A549 (cell line): ENCODE measurements around the gene PADI4. TPM values are rescaled to one million over a fixed set of nuclear protein-coding genes. Genes with fewer than 3 reads are reported as not detected.
A peak's percentile ranks its signal among the peaks of the same experiment; 100 is the strongest.

Experiments
- ATAC-seq, 2 experiments: fragments of 200-7000 bp in 1 of 2; fragments of >200 bp in 1 of 2; cut with Nextera tagmentation in 1 of 2; cut with Tn5 transposase in 1 of 2; 3 replicates each; pipeline versions ENCODE4 v1.8.0 to v1.9.1; 2018 to 2020; ENCODE audit warnings: mild to moderate bottlenecking in 1 of 2, moderate library complexity in 1 of 2
- CTCF ChIA-PET: fragments of 300-600 bp; sonication (Branson Sonifier 250); formaldehyde crosslinking; extraction: SDS; loops from one replicate; lab custom pipeline; 2021; ENCODE audit warnings: antibody characterized with exemption, inconsistent platforms; lab: Yijun Ruan, JAX
- POLR2A ChIA-PET: fragments of 350-600 bp; formaldehyde crosslinking; extraction: SDS; loops from one replicate; lab custom pipeline; 2021; ENCODE audit warnings: antibody characterized with exemption, inconsistent platforms; lab: Yijun Ruan, JAX
- DNase-seq, 2 experiments: peaks; one replicate each; pipeline versions ENCODE4 v3.0.0 to v3.0.0-alpha.2; 2011 to 2016; ENCODE audit warnings: low read depth in 1 of 2, low spot score in 1 of 2
- FAIRE-seq: peaks from 2 replicates; lab custom pipeline; 2011; peaks lifted over from hg19 to GRCh38; lab: Jason Lieb, UNC
- H3K27ac ChIP-seq, 2 experiments: fragments of >200 bp; sonication (Bioruptor Twin); formaldehyde crosslinking; 3 replicates each; pipeline ENCODE4 v1.5.1; 2016 to 2017
- H3K4me1 ChIP-seq: fragments of >200 bp; sonication (Bioruptor Twin); formaldehyde crosslinking; 3 replicates; pipeline ENCODE4 v1.6.1; 2016
- H3K4me2 ChIP-seq: fragments of >200 bp; sonication (Bioruptor Twin); formaldehyde crosslinking; 3 replicates; pipeline ENCODE4 v1.6.1; 2016
- H3K4me3 ChIP-seq: fragments of >200 bp; sonication (Bioruptor Twin); formaldehyde crosslinking; 3 replicates; pipeline ENCODE4 v1.5.1; 2016
- H3K9me3 ChIP-seq: fragments of >200 bp; sonication (Bioruptor Twin); formaldehyde crosslinking; 3 replicates; pipeline ENCODE4 v1.6.1; 2016
- EHMT2 ChIP-seq: fragments of 200-600 bp; sonication (generic); IDR thresholded peaks from 2 replicates; pipeline ENCODE4 v1.6.1; 2016; ENCODE audit warnings: antibody characterized with exemption, low read depth, mild to moderate bottlenecking, moderate library complexity
- FOSL2 ChIP-seq, 2 experiments: fragments of 450-650 bp in 1 of 2; fragments of >200 bp in 1 of 2; sonication (Bioruptor Twin) in 1 of 2; formaldehyde crosslinking; IDR thresholded peaks; 2 replicates each; pipeline versions ENCODE4 v1.5.0 to v1.6.1; 2016 to 2020; ENCODE audit warnings: mild to moderate bottlenecking in 1 of 2, moderate library complexity in 1 of 2
- FOXS1 ChIP-seq: fragments of 250-450 bp; sonication (Bioruptor Pico); IDR thresholded peaks from 2 replicates; pipeline ENCODE4 v1.5.0; 2020; ENCODE audit warnings: mild to moderate bottlenecking, moderate library complexity
- HDAC2 ChIP-seq: fragments of 200-600 bp; sonication (generic); IDR thresholded peaks from 2 replicates; pipeline ENCODE4 v1.6.1; 2016
- HOXA7 ChIP-seq: fragments of 250-450 bp; sonication (Bioruptor Pico); IDR thresholded peaks from 2 replicates; pipeline ENCODE4 v1.5.0; 2020; ENCODE audit warnings: mild to moderate bottlenecking, moderate library complexity
- KDM1A ChIP-seq: fragments of 200-600 bp; sonication (generic); IDR thresholded peaks from 2 replicates; pipeline ENCODE4 v1.6.1; 2016; ENCODE audit warnings: low read depth, mild to moderate bottlenecking
- MAZ ChIP-seq: fragments of 150-350 bp; IDR thresholded peaks from 2 replicates; pipeline ENCODE4 v1.6.1; 2014; ENCODE audit warnings: antibody characterized with exemption, low read depth, low read length, borderline replicate concordance
- NPAS2 ChIP-seq: fragments of 250-450 bp; sonication (Bioruptor Pico); IDR thresholded peaks from 2 replicates; pipeline ENCODE4 v1.8.0; 2022; ENCODE audit warnings: mild to moderate bottlenecking, moderate library complexity, borderline replicate concordance
- PHF8 ChIP-seq: fragments of 200-600 bp; sonication (generic); IDR thresholded peaks from 2 replicates; pipeline ENCODE4 v1.6.1; 2016; ENCODE audit warnings: low read depth, mild to moderate bottlenecking, antibody characterized with exemption, moderate library complexity, borderline replicate concordance
- POLR2A ChIP-seq: IDR thresholded peaks from 2 replicates; pipeline ENCODE4 v1.6.1; 2012; ENCODE audit warnings: mild to moderate bottlenecking, low read length
- RAD21 ChIP-seq, 2 experiments: fragments of >200 bp in 1 of 2; sonication (Bioruptor Twin) in 1 of 2; formaldehyde crosslinking in 1 of 2; IDR thresholded peaks in 1 of 2; conservative IDR thresholded peaks in 1 of 2; 2 replicates in 1 of 2; 3 replicates in 1 of 2; pipeline ENCODE4 v1.6.1; 2012 to 2018; ENCODE audit warnings: inconsistent platforms in 1 of 2
- SMC3 ChIP-seq: fragments of >200 bp; sonication (Bioruptor Twin); formaldehyde crosslinking; IDR thresholded peaks from 3 replicates; pipeline ENCODE4 v1.6.1; 2018; ENCODE audit warnings: inconsistent platforms
- ZNF302 ChIP-seq: fragments of 250-450 bp; sonication (Bioruptor Pico); IDR thresholded peaks from 2 replicates; pipeline ENCODE4 v1.9.0; 2021; ENCODE audit warnings: inconsistent platforms, mild to moderate bottlenecking, moderate library complexity
- ZSCAN20 ChIP-seq: fragments of 250-450 bp; sonication (Bioruptor Pico); IDR thresholded peaks from 2 replicates; pipeline ENCODE4 v1.8.0; 2022; ENCODE audit warnings: mild to moderate bottlenecking, moderate library complexity
- WGBS: methylation state at CpG from one replicate; pipeline ENCODE4 v1.1.6; 2017; ENCODE audit errors: missing lambda C conversion rate; 5-methylcytosine and 5-hydroxymethylcytosine counted together
- polyA plus RNA-seq, 4 experiments: library from polyadenylated mRNA; depleted of rRNA in 3 of 4; stranded (reverse); fragments of >200 nt; fragmentation: RNase III in 1 of 4; extraction: RNeasy Plus Mini Kit Qiagen cat#74134 plus additional on column Dnase treatment in 1 of 4; gene quantifications; 2 replicates in 3 of 4; 3 replicates in 1 of 4; pipeline ENCODE4 v1.2.3, GENCODE V29; 2011 to 2017
- TF ChIP-seq, protein P1 (sequence below): IDR thresholded peaks from 2 replicates; pipeline ENCODE4 v1.6.1; 2012; ENCODE audit warnings: low read depth, borderline replicate concordance
- TF ChIP-seq, protein P2 (sequence below): fragments of 250-450 bp; sonication (Bioruptor Pico); IDR thresholded peaks from 2 replicates; pipeline ENCODE4 v1.5.0; 2021; ENCODE audit warnings: mild to moderate bottlenecking, moderate library complexity, borderline replicate concordance
- TF ChIP-seq, protein P3 (sequence below): fragments of >200 bp; sonication (Bioruptor Twin); formaldehyde crosslinking; IDR thresholded peaks from 3 replicates; pipeline ENCODE4 v1.6.1; 2016
- TF ChIP-seq, protein P4 (sequence below): fragments of 150-350 bp; IDR thresholded peaks from 2 replicates; pipeline ENCODE4 v1.6.1; 2014; ENCODE audit warnings: low read depth, mild to moderate bottlenecking, low read length
- TF ChIP-seq, protein P5 (sequence below): fragments of 450-650 bp; IDR thresholded peaks from 2 replicates; pipeline ENCODE4 v1.6.1; 2014; ENCODE audit warnings: antibody characterized with exemption
- TF ChIP-seq, protein P6 (sequence below): fragments of >200 bp; sonication (Bioruptor Twin); formaldehyde crosslinking; IDR thresholded peaks from 3 replicates; pipeline ENCODE4 v1.5.1; 2016

PADI4 gene
- polyA plus RNA-seq, 2 of the 4 experiments (the other 2 are of a cell fraction): not detected

DNA sequence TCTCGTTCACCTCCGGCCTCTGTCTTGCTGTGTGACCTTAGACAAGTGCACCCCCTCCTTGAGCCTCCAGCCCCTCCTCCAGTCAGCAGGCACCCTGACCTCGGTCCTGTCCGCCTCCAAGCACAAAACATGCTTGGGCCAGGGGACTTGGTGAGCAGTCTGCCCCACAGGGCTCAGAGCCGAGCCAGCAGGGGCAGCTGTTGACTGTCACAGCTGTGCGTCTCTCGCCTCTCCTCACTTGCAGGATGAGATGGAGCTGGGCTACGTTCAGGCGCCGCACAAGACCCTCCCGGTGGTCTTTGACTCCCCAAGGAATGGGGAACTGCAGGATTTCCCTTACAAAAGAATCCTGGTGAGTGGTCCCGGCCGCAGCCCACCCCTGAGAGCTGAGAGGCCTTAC lies 34.9 kb upstream of the PADI4 start:
- Histone ChIP-seq H3K9me3 (no peaks in the 10 kb centered on the region), H3K4me1 (peaks cover 50% of the 10 kb centered on the region), H3K4me2 (no peak overlapping the region), H3K27ac (peak overlapping the region; percentile 33 to 86; a peak in 4 of 6 replicates), H3K4me3 (no peak overlapping the region)
- ATAC-seq: no peak
- DNase-seq: no peak
- WGBS: 91% methylated on average over 4 of the region's 13 CpGs
- TF ChIP-seq POLR2A: no peak
- TF ChIP-seq, protein P1, sequence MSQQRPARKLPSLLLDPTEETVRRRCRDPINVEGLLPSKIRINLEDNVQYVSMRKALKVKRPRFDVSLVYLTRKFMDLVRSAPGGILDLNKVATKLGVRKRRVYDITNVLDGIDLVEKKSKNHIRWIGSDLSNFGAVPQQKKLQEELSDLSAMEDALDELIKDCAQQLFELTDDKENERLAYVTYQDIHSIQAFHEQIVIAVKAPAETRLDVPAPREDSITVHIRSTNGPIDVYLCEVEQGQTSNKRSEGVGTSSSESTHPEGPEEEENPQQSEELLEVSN: no peak
- no peak for TF ChIP-seq HDAC2
- TF ChIP-seq, protein P2, sequence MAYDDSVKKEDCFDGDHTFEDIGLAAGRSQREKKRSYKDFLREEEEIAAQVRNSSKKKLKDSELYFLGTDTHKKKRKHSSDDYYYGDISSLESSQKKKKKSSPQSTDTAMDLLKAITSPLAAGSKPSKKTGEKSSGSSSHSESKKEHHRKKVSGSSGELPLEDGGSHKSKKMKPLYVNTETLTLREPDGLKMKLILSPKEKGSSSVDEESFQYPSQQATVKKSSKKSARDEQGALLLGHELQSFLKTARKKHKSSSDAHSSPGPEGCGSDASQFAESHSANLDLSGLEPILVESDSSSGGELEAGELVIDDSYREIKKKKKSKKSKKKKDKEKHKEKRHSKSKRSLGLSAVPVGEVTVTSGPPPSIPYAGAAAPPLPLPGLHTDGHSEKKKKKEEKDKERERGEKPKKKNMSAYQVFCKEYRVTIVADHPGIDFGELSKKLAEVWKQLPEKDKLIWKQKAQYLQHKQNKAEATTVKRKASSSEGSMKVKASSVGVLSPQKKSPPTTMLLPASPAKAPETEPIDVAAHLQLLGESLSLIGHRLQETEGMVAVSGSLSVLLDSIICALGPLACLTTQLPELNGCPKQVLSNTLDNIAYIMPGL: no peak
- TF ChIP-seq EHMT2: no peak
- TF ChIP-seq, protein P3, sequence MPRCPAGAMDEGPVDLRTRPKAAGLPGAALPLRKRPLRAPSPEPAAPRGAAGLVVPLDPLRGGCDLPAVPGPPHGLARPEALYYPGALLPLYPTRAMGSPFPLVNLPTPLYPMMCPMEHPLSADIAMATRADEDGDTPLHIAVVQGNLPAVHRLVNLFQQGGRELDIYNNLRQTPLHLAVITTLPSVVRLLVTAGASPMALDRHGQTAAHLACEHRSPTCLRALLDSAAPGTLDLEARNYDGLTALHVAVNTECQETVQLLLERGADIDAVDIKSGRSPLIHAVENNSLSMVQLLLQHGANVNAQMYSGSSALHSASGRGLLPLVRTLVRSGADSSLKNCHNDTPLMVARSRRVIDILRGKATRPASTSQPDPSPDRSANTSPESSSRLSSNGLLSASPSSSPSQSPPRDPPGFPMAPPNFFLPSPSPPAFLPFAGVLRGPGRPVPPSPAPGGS: no peak
- no peak for TF ChIP-seq FOSL2 (IDR thresholded peaks at IDR 0.05)
- no peak for TF ChIP-seq FOSL2 (CRISPR knock-in tag; IDR thresholded peaks at IDR 0.05)
- no peak for TF ChIP-seq FOXS1 (CRISPR knock-in tag)
- no peak for TF ChIP-seq ZSCAN20 (CRISPR knock-in tag)
- no peak for TF ChIP-seq ZNF302 (CRISPR knock-in tag)
- TF ChIP-seq, protein P4, sequence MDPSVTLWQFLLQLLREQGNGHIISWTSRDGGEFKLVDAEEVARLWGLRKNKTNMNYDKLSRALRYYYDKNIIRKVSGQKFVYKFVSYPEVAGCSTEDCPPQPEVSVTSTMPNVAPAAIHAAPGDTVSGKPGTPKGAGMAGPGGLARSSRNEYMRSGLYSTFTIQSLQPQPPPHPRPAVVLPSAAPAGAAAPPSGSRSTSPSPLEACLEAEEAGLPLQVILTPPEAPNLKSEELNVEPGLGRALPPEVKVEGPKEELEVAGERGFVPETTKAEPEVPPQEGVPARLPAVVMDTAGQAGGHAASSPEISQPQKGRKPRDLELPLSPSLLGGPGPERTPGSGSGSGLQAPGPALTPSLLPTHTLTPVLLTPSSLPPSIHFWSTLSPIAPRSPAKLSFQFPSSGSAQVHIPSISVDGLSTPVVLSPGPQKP: no peak
- TF ChIP-seq KDM1A: no peak
- TF ChIP-seq NPAS2: no peak
- TF ChIP-seq HOXA7 (CRISPR knock-in tag): no peak
- TF ChIP-seq PHF8: no peak
- TF ChIP-seq, protein P5, sequence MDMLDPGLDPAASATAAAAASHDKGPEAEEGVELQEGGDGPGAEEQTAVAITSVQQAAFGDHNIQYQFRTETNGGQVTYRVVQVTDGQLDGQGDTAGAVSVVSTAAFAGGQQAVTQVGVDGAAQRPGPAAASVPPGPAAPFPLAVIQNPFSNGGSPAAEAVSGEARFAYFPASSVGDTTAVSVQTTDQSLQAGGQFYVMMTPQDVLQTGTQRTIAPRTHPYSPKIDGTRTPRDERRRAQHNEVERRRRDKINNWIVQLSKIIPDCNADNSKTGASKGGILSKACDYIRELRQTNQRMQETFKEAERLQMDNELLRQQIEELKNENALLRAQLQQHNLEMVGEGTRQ: no peak
- TF ChIP-seq MAZ: no peak
- CTCF ChIA-PET: interaction anchor here (0.9 to 4.6 kb wide), 11 partner anchors 10 to 148 kb away, joined by 3 to 43 read pairs (median 17); no protein-coding TSS in a partner anchor
- FAIRE-seq: no peak
- POLR2A ChIA-PET: no interaction called here

DNA sequence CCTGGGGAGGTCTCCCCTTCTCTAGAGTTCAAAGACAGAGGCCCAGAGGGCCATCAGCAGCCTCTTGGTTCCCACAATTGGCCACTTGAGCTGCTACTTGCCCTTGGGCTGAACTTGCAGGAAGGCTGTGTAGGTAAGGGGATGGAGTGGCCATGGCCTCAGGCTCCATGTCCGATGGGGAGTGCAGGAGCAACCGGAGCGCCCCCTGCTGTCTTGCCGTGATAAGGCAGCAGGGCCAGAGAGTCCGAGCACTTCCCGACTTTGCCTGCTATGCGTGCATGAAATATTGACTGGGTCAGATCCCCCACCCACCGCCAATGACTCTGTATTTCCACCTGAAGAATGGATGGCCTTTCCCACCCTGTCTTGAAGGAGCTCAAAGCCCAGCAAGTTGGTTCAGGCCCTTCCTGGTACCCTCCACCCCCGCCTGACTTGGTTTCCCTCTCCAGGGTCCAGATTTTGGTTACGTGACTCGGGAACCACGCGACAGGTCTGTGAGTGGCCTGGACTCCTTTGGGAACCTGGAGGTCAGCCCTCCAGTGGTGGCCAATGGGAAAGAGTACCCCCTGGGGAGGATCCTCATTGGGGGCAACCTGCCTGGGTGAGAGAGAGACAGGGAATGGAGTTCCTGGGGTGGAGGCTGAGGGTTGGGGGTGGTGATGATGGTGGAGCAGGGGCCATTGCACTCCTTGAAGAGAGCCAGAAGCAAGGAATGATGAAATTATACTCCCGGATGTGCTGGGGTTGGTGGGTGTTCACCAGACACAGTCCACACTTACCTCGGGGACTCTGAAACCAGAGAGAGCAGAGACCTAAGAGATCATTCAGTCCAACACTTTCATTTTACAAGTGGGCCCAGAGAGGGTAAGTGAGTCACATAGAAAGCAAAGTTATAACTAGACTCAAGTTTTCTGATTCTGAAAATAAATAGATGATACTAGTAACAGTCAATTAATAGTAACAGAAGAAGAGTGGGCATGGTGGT lies 33.5 kb upstream of the PADI4 start:
- peak; percentile 76 to 92; a peak in 5 of 6 replicates for ATAC-seq
- peak overlapping the region; percentile 49 to 86; a peak in 5 of 6 replicates for H3K27ac ChIP-seq
- H3K4me2 ChIP-seq: peak overlapping the region; percentile 19; the same call in 1 of the 3 replicates
- peaks cover 51% of the 10 kb centered on the region for H3K4me1 ChIP-seq
- no peak overlapping the region for H3K4me3 ChIP-seq
- TF ChIP-seq FOXS1 (CRISPR knock-in tag) (no peak), RAD21 (conservative IDR thresholded peaks at IDR 0.05 in 1 of 2, IDR thresholded peaks at IDR 0.05 in 1 of 2) (peak; percentile 69 to 83), SMC3 (peak; percentile 77)
- TF ChIP-seq, protein P6, sequence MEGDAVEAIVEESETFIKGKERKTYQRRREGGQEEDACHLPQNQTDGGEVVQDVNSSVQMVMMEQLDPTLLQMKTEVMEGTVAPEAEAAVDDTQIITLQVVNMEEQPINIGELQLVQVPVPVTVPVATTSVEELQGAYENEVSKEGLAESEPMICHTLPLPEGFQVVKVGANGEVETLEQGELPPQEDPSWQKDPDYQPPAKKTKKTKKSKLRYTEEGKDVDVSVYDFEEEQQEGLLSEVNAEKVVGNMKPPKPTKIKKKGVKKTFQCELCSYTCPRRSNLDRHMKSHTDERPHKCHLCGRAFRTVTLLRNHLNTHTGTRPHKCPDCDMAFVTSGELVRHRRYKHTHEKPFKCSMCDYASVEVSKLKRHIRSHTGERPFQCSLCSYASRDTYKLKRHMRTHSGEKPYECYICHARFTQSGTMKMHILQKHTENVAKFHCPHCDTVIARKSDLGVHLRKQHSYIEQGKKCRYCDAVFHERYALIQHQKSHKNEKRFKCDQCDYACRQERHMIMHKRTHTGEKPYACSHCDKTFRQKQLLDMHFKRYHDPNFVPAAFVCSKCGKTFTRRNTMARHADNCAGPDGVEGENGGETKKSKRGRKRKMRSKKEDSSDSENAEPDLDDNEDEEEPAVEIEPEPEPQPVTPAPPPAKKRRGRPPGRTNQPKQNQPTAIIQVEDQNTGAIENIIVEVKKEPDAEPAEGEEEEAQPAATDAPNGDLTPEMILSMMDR: peak; percentile 57
- TF ChIP-seq, protein P5: peak; percentile 42; the same call in 1 of the 2 replicates
- H3K9me3 ChIP-seq: no peaks in the 10 kb centered on the region
- peak; percentile 69 to 76 for DNase-seq
- CTCF ChIA-PET: interaction anchor here (0.6 to 4.6 kb wide), 29 partner anchors 9 to 220 kb away, joined by 3 to 43 read pairs (median 4); partner anchors contain the start of gene PADI4
- no peak for FAIRE-seq
- 31% methylated on average over 12 of the region's 15 CpGs for WGBS
- POLR2A ChIA-PET: no interaction called here
